Activated CD8-positive, alpha-beta memory T cell treated with anti-CD3 and anti-CD28 coated beads for 24 hours (primary cell): ENCODE measurements around the gene STX2.
A peak's percentile ranks its signal among the peaks of the same experiment; 100 is the strongest.
"Not testable (repeated sequence)": the region's sequence is repeated elsewhere in the genome, so short reads cannot be mapped to it uniquely, and the experiment has no call there.

Source experiments
- DNase-seq: peaks from one replicate; pipeline ENCODE4 v3.0.0-alpha.2; 2020

STX2 gene

GRCh38 chr12:130838951-130839769, at the start of gene STX2:
Gene STX2, minus strand, starts transcription at chr12:130839250. Its CDS starts 151 bp downstream, at chr12:130839099.
- peak; percentile 95 for DNase-seq

GRCh38 chr12:130887190-130887589, 48.1 kb upstream of the STX2 start:
- not testable (repeated sequence) for DNase-seq

- no peak for DNase-seq
Observed at GRCh38 chr12:130881548-130881947, 42.5 kb upstream of the STX2 start.

DNA sequence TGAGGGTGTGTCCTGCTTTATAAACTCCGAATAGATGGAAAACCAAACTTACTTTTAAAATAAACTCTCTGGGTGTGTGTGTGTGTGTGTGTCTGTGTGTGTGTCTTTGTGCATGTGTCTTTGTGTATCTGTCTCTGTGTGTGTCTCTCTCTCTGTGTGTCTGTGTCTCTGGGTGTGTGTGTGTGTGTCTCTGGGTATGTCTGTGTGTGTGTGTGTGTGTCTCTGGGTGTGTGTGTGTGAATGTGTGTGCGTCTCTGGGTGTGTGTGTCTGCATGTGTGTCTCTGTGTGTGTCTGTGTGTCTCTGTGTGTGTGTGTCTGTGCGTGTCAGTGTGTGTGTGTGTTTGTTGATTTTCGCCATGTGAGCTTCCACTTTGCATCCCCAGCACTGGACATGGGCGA, 42.0 kb upstream of the STX2 start:
- no peak for DNase-seq

GRCh38 chr12:130880411-130880885, 41.4 kb upstream of the STX2 start:
- DNase-seq, result no peak

GRCh38 chr12:130879781-130880389, 40.8 kb upstream of the STX2 start:
- no peak for DNase-seq

- DNase-seq, result no peak
Observed at GRCh38 chr12:130879212-130879686, 40.2 kb upstream of the STX2 start.

GRCh38 chr12:130878193-130879185, 39.4 kb upstream of the STX2 start:
- peak; percentile 67 for DNase-seq

GRCh38 chr12:130877333-130877732, 38.3 kb upstream of the STX2 start:
- DNase-seq, result no peak

DNA sequence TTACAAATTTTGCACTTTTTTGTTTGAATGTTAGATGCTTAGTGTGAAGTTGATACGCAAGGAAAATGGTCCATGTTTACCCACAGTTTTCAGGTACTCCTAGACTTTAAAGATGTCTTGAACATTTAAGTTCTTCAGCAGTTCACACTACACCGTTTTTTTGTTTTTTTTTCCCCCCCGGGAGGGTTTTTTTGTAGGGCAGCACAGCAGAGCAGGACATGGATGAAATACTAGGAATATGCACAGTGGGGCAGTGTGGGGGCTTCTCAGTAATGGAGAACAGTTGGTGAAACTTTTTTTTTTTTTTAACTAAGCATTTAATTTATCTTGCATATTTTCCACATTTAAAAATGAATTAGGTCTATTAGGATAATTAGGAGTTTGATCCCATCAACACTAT, 37.7 kb upstream of the STX2 start:
- DNase-seq, result no peak

- DNase-seq, result no peak
Observed at GRCh38 chr12:130876297-130876696, 37.2 kb upstream of the STX2 start.

DNA sequence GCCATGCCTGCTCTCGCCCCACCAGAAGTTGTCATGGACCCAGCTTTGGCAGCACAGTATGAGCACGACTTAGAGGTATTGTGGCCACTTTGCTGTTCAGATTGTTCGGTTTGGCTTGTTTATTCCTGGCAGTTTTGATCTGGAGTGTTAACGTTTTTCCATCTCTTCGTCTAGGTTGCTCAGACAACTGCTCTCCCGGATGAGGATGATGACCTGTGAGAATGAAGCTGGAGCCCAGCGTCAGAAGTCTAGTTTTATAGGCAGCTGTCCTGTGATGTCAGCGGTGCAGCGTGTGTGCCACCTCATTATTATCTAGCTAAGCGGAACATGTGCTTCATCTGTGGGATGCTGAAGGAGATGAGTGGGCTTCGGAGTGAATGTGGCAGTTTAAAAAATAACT, 36.7 kb upstream of the STX2 start:
- DNase-seq, result not testable (repeated sequence)

GRCh38 chr12:130875193-130875592, 36.1 kb upstream of the STX2 start:
- DNase-seq, result no peak

DNA sequence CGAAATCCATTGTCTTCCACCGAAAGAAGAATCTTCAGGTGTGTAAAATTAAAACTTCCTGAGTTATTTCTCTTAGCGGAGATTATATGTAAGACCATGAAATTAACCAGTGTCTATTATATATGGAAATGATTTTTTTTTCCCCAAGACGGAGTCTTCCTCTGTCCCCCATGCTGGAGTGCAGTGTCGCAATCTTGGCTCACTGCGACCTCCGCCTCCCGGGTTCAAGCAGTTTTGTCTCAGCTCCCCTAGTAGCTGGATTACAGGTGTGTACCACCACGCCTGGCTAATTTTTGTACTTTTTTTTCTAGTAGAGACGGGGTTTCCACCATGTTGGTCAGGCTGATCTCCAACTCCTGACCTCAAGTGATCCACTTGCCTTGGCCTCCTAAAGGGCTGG, 35.6 kb upstream of the STX2 start:
- DNase-seq, result no peak

DNA sequence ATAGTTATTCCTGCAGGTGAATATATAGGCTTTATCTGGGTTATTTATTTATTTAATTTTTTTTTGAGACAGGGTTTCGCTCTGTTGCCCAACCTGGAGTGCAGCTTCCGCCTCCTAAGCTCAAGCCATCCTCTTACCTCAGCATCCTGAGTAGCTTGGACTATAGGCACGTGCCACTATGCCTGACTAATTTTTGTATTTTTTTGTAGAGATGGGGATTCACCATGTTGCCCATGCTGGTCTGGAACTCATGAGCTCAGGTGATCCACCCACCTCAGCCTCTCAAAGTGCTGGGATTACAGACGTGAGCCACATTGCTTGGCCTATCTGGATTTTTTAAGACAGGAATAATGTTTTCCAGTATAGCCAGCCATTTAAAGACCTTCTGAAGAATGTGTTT, 34.8 kb upstream of the STX2 start:
- no peak for DNase-seq

DNA sequence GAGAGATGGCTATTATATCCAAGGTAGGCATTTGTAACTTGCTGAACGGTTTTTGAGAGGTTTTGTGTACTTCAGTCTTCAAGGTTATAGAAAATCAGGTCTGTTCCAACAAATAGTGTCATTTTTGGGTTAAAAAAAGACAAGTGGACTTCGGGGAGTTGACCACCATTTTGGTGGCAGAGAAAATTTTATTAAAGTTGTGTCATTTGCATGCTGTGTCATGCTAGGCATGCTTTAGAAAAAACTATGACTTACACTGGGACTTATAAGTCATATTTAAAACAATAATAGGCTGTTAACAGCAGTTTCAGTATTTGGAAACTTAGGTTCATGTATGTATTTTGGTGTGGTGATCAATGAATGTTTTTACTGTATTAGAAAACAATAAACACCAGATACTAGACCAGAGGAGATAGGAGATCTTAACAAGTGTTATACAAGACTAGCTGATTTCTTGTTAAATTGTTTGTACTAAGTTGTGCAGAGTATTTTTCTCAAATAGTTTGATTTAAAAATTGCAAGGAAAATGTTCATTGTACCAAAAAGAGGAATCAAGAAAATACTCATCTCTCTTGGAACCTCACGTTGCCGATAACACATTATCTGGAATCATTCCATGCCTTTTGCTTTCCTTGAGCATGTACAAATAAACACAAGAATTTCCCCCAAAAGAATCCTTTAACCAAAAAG, 34.2 kb upstream of the STX2 start:
- no peak for DNase-seq

- DNase-seq, result peak; percentile 68
Observed at GRCh38 chr12:130872179-130873096, 33.4 kb upstream of the STX2 start.

GRCh38 chr12:130871286-130872178, 32.5 kb upstream of the STX2 start, which contains the start of gene RAN:
Gene RAN, plus strand, starts transcription at chr12:130872066. Its CDS starts 528 bp downstream, at chr12:130872594.
- peak; percentile 95 for DNase-seq

- peak; percentile 86 for DNase-seq
Observed at GRCh38 chr12:130870442-130871285, 31.6 kb upstream of the STX2 start.
